Adipocyte (in vitro differentiated cells): ENCODE data around the gene MAP3K3.
"Not testable (repeated sequence)": the region's sequence is repeated elsewhere in the genome, so short reads cannot be mapped to it uniquely, and the experiment has no call there.

Source experiments
- DNase-seq: peaks from one replicate; pipeline ENCODE4 v3.0.0-alpha.2; 2015; ENCODE audit warnings: low read depth
- H3K27me3 ChIP-seq: replicated peaks from 2 replicates; pipeline ENCODE4 v1.7.0; 2013; ENCODE audit warnings: mild to moderate bottlenecking, low read length, moderate library complexity; ENCODE audit not compliant: control insufficient read depth, insufficient read depth
- H3K36me3 ChIP-seq: 2 replicates; pipeline ENCODE4 v1.7.0; 2013; ENCODE audit warnings: low read length, mild to moderate bottlenecking, moderate library complexity; ENCODE audit not compliant: control insufficient read depth, insufficient read depth, severe bottlenecking
- H3K4me1 ChIP-seq: 2 replicates; pipeline ENCODE4 v1.7.0; 2013; ENCODE audit warnings: mild to moderate bottlenecking, low read length, moderate library complexity; ENCODE audit not compliant: control insufficient read depth, insufficient read depth
- H3K4me3 ChIP-seq: 2 replicates; pipeline ENCODE4 v1.7.0; 2013; ENCODE audit warnings: mild to moderate bottlenecking, low read length, moderate library complexity
- H3K9ac ChIP-seq: 2 replicates; pipeline ENCODE4 v1.7.0; 2013; ENCODE audit warnings: mild to moderate bottlenecking, low read length, moderate library complexity
- H3K9me3 ChIP-seq: 2 replicates; pipeline ENCODE4 v1.7.0; 2013; ENCODE audit warnings: mild to moderate bottlenecking, low read length, moderate library complexity; ENCODE audit not compliant: control insufficient read depth

Gene MAP3K3

DNA sequence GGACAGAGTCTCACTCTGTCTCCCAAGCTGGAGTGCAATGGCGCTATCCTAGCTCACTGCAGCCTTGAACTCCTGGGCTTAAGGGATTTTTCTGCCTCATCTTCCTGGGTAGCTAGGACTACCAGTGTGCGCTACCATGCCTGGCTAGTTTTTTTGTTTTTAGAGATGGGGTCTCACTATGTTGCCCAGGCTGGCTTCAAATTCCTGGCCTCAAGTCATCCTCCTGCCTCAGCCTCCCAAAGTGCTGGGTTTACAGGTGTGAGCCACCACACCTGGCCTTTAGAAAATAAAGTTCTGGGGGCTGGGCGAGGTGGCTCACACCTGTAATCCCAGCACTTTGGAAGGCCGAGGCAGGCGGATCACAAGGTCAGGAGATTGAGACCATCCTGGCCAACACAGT, 98.0 kb downstream of the MAP3K3 start:
- H3K9ac ChIP-seq, DNase-seq, H3K27me3 ChIP-seq, H3K9me3 ChIP-seq, H3K4me3 ChIP-seq, H3K4me1 ChIP-seq: not testable (repeated sequence)
- peaks cover 26% of the 10 kb centered on the region for H3K36me3 ChIP-seq

- DNase-seq, result peak; percentile 26
- no peaks in the 10 kb centered on the region for H3K4me1 ChIP-seq
- no peaks in the 10 kb centered on the region for H3K9me3 ChIP-seq
- no peak overlapping the region for H3K9ac ChIP-seq
- no peak overlapping the region for H3K4me3 ChIP-seq
- no peaks in the 10 kb centered on the region for H3K27me3 ChIP-seq
- peaks cover 35% of the 10 kb centered on the region for H3K36me3 ChIP-seq
Observed at GRCh38 chr17:63722403-63722802, 100.2 kb downstream of the MAP3K3 start.

GRCh38 chr17:63735691-63736090, 113.5 kb downstream of the MAP3K3 start:
- Histone ChIP-seq H3K9me3 (no peaks in the 10 kb centered on the region), H3K4me3 (no peak overlapping the region), H3K27me3 (no peaks in the 10 kb centered on the region), H3K36me3 (peaks cover 4% of the 10 kb centered on the region), H3K4me1 (peaks cover 6% of the 10 kb centered on the region), H3K9ac (no peak overlapping the region)
- DNase-seq, result no peak

GRCh38 chr17:63740464-63741142, 118.4 kb downstream of the MAP3K3 start:
- peaks cover 11% of the 10 kb centered on the region for H3K36me3 ChIP-seq
- peak overlapping the region; percentile 97 for H3K4me3 ChIP-seq
- peaks cover 12% of the 10 kb centered on the region for H3K4me1 ChIP-seq
- H3K9ac ChIP-seq, result peak overlapping the region; percentile 97
- peak; percentile 49 for DNase-seq
- H3K27me3 ChIP-seq, result no peaks in the 10 kb centered on the region
- H3K9me3 ChIP-seq, result no peaks in the 10 kb centered on the region

- H3K4me1 ChIP-seq, result peaks cover 12% of the 10 kb centered on the region
- H3K27me3 ChIP-seq, result no peaks in the 10 kb centered on the region
- H3K9me3 ChIP-seq, result no peaks in the 10 kb centered on the region
- H3K36me3 ChIP-seq, result peaks cover 16% of the 10 kb centered on the region
- peak overlapping the region; percentile 97 for H3K9ac ChIP-seq
- no peak for DNase-seq
- H3K4me3 ChIP-seq, result peak overlapping the region; percentile 97
Observed at GRCh38 chr17:63741143-63741407, 118.9 kb downstream of the MAP3K3 start.

DNA sequence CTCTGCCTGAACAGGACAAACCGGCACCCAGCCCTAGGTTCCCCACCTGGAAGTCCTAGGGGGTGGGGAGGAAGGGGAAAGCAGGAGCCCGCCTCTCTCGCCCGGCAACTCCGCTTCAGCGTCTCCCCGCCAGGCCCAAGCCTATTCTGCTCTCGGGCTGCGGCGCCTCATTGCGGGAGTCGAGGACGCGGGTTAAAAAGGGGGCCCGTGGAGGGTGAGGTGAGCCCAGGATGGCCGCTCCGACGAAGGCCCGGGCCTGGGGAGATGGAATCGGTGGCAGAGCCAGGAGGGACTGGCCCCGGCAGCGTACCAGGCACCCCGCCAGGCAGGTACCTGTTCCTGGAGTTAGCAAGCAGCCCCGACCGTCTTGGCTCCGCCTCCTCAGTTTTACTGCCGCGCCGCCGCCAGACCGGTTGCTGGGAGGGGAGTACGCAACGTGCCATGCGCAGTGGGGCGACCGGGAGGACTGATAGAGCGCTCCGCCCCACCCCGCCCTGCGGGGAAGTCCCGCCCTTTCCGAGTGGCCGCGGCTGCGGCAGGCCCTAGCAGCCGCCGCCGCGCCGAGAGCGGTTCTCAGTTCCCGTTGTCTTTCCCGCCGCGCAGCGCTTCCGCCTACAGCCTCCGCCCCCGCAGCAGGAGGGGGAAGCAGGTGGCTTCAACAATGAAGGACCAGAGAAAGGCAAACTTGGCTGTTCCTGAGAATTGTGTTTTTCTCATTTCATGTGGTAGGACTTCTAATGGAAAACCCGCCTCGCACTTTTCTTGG, 119.4 kb downstream of the MAP3K3 start, which contains the start of gene STRADA:
TSS of gene STRADA (minus strand) at position 392 of the 766 bp plus-strand sequence. CDS start 13,430 bp downstream, outside the sequence.
- Histone ChIP-seq H3K36me3 (peaks cover 21% of the 10 kb centered on the region), H3K9me3 (no peaks in the 10 kb centered on the region), H3K4me3 (peak within 1 kb of the TSS; percentile 97), H3K27me3 (no peaks in the 10 kb centered on the region), H3K9ac (peak within 1 kb of the TSS; percentile 97), H3K4me1 (peaks cover 12% of the 10 kb centered on the region)
- DNase-seq, result peak; percentile 99
